Embryonic facial prominence (tissue), 1 donor: ENCODE measurements around the gene CDK5R1.
A peak's percentile ranks its signal among the peaks of the same experiment; 100 is the strongest.
"Not testable (repeated sequence)": the region's sequence is repeated elsewhere in the genome, so short reads cannot be mapped to it uniquely, and the experiment has no call there.

Source experiments
- DNase-seq: peaks from one replicate; pipeline ENCODE4 v3.0.0-alpha.2; 2016; ENCODE audit errors: extremely low spot score

The CDK5R1 gene

GRCh38 chr17:32516940-32517701 is 30.3 kb downstream of the CDK5R1 start:
- no peak for DNase-seq

GRCh38 chr17:32517982-32518381 is 31.2 kb downstream of the CDK5R1 start:
- no peak for DNase-seq

GRCh38 chr17:32518646-32519227 is 31.9 kb downstream of the CDK5R1 start:
- DNase-seq: no peak

- DNase-seq: peak; percentile 48
These were observed 32.7 kb downstream of the CDK5R1 start for GRCh38 chr17:32519228-32520103.

- DNase-seq: no peak
These were observed 33.4 kb downstream of the CDK5R1 start for GRCh38 chr17:32520104-32520701.

GRCh38 chr17:32520737-32521404 is 34.1 kb downstream of the CDK5R1 start:
- no peak for DNase-seq

GRCh38 chr17:32523017-32523680 is 36.4 kb downstream of the CDK5R1 start:
- DNase-seq: no peak

- no peak for DNase-seq
These were observed 37.2 kb downstream of the CDK5R1 start for GRCh38 chr17:32523827-32524552.

GRCh38 chr17:32524553-32524880 is 37.7 kb downstream of the CDK5R1 start:
- not testable (repeated sequence) for DNase-seq

GRCh38 chr17:32525122-32525521 is 38.3 kb downstream of the CDK5R1 start:
- no peak for DNase-seq

- DNase-seq: no peak
These were observed 40.4 kb downstream of the CDK5R1 start for GRCh38 chr17:32527146-32527545.

- no peak for DNase-seq
These were observed 42.0 kb downstream of the CDK5R1 start for GRCh38 chr17:32528825-32529224.

GRCh38 chr17:32529604-32530003 is 42.8 kb downstream of the CDK5R1 start:
- DNase-seq: no peak

- DNase-seq: no peak
These were observed 46.5 kb downstream of the CDK5R1 start for GRCh38 chr17:32533296-32533695.

- DNase-seq: no peak
These were observed 50.2 kb downstream of the CDK5R1 start for GRCh38 chr17:32536736-32537643.
